ENCODE data around the gene SLC16A3.

Gene SLC16A3

DNA sequence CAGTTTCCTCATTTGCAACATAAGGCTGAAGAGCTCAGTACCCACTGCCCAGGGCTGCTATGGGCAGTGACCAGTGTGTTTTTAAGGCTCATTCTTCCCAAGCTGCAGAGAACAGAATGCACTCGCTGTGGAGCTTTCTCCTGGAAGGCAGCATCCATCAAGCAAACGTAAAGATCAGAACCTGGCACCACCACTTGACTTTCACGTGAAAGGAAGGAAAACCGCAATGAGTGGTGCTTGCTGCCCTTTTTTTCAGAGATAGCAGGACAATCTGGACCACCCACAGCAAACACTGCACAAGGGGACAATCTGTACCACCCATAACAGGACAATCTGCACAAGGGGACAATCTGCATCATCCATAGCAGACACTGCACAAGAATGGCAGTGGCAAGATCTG is 33.5 kb downstream of the SLC16A3 start:
- Histone ChIP-seq H3K9me2 (replicated peaks; ENCODE audit: insufficient read depth, low read length) (no peaks in the 10 kb centered on the region), H3K27ac (ENCODE audit: low read length) (no peak overlapping the region), H3K36me3 (replicated peaks; ENCODE audit: insufficient read depth, low read length) (peaks cover 14% of the 10 kb centered on the region), H4K20me1 (ENCODE audit: insufficient read depth, low read length) (no peaks in the 10 kb centered on the region), H3K4me1 (ENCODE audit: low read length) (no peaks in the 10 kb centered on the region), H3K4me3 (ENCODE audit: low read length) (no peak overlapping the region), H3K9ac (ENCODE audit: low read length) (no peak overlapping the region), H3K79me2 (ENCODE audit: low read length) (peaks cover 86% of the 10 kb centered on the region), H3K27me3 (replicated peaks; ENCODE audit: insufficient read depth, low read length) (no peaks in the 10 kb centered on the region), H3K4me2 (ENCODE audit: low read depth, low read length) (no peak overlapping the region), H2AFZ (ENCODE audit: low read length) (no peak overlapping the region), H3K9me3 (replicated peaks; ENCODE audit: insufficient read depth, low read length) (no peaks in the 10 kb centered on the region), H3F3A (ENCODE audit: insufficient read depth, low read length) (no peaks in the 10 kb centered on the region)
- TF ChIP-seq, protein P1, sequence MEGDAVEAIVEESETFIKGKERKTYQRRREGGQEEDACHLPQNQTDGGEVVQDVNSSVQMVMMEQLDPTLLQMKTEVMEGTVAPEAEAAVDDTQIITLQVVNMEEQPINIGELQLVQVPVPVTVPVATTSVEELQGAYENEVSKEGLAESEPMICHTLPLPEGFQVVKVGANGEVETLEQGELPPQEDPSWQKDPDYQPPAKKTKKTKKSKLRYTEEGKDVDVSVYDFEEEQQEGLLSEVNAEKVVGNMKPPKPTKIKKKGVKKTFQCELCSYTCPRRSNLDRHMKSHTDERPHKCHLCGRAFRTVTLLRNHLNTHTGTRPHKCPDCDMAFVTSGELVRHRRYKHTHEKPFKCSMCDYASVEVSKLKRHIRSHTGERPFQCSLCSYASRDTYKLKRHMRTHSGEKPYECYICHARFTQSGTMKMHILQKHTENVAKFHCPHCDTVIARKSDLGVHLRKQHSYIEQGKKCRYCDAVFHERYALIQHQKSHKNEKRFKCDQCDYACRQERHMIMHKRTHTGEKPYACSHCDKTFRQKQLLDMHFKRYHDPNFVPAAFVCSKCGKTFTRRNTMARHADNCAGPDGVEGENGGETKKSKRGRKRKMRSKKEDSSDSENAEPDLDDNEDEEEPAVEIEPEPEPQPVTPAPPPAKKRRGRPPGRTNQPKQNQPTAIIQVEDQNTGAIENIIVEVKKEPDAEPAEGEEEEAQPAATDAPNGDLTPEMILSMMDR (IDR thresholded peaks at IDR 0.05; ENCODE audit: low read length), result no peak
- TF ChIP-seq EZH2phosphoT487 (IDR thresholded peaks at IDR 0.05; ENCODE audit: low read length) (no peak), EZH2 (optimal IDR thresholded peaks at IDR 0.05; ENCODE audit: low read depth, low read length) (no peak)
- no peak for DNase-seq

GRCh38 chr17:82263641-82264040 is 34.8 kb downstream of the SLC16A3 start:
- Histone ChIP-seq H3K27ac (ENCODE audit: low read length) (no peak overlapping the region), H3K79me2 (ENCODE audit: low read length) (peaks cover 89% of the 10 kb centered on the region), H2AFZ (ENCODE audit: low read length) (no peak overlapping the region), H3K9me2 (replicated peaks; ENCODE audit: insufficient read depth, low read length) (no peaks in the 10 kb centered on the region), H3F3A (ENCODE audit: insufficient read depth, low read length) (no peaks in the 10 kb centered on the region), H3K9me3 (replicated peaks; ENCODE audit: insufficient read depth, low read length) (no peaks in the 10 kb centered on the region), H3K27me3 (replicated peaks; ENCODE audit: insufficient read depth, low read length) (no peaks in the 10 kb centered on the region), H3K36me3 (replicated peaks; ENCODE audit: insufficient read depth, low read length) (peaks cover 14% of the 10 kb centered on the region; the same call in 1 of the 2 replicates), H3K4me1 (ENCODE audit: low read length) (no peaks in the 10 kb centered on the region), H4K20me1 (ENCODE audit: insufficient read depth, low read length) (peaks cover 12% of the 10 kb centered on the region; the same call in 1 of the 2 replicates), H3K4me3 (ENCODE audit: low read length) (no peak overlapping the region), H3K4me2 (ENCODE audit: low read depth, low read length) (no peak overlapping the region), H3K9ac (ENCODE audit: low read length) (no peak overlapping the region)
- no peak for DNase-seq
- TF ChIP-seq EZH2phosphoT487 (IDR thresholded peaks at IDR 0.05; ENCODE audit: low read length) (no peak), EZH2 (optimal IDR thresholded peaks at IDR 0.05; ENCODE audit: low read depth, low read length) (no peak)
- TF ChIP-seq, protein P1 (IDR thresholded peaks at IDR 0.05; ENCODE audit: low read length), result no peak

- H3K4me2 ChIP-seq (ENCODE audit: low read depth, low read length), result no peak overlapping the region
- H3K27ac ChIP-seq (ENCODE audit: low read length), result no peak overlapping the region
These were observed 37.3 kb downstream of the SLC16A3 start for GRCh38 chr17:82266142-82266541.

More at GRCh38 chr17:82266142-82266541, 37.3 kb downstream of the SLC16A3 start:
- Histone ChIP-seq H3F3A (ENCODE audit: insufficient read depth, low read length) (no peaks in the 10 kb centered on the region), H3K9me2 (replicated peaks; ENCODE audit: insufficient read depth, low read length) (no peaks in the 10 kb centered on the region), H4K20me1 (ENCODE audit: insufficient read depth, low read length) (peaks cover 31% of the 10 kb centered on the region), H2AFZ (ENCODE audit: low read length) (no peak overlapping the region), H3K4me1 (ENCODE audit: low read length) (no peaks in the 10 kb centered on the region), H3K4me3 (ENCODE audit: low read length) (no peak overlapping the region), H3K36me3 (replicated peaks; ENCODE audit: insufficient read depth, low read length) (peaks cover 14% of the 10 kb centered on the region; the same call in 1 of the 2 replicates), H3K27me3 (replicated peaks; ENCODE audit: insufficient read depth, low read length) (no peaks in the 10 kb centered on the region), H3K79me2 (ENCODE audit: low read length) (peaks cover 96% of the 10 kb centered on the region), H3K9ac (ENCODE audit: low read length) (no peak overlapping the region), H3K9me3 (replicated peaks; ENCODE audit: insufficient read depth, low read length) (no peaks in the 10 kb centered on the region)
- DNase-seq, result no peak
- TF ChIP-seq EZH2phosphoT487 (IDR thresholded peaks at IDR 0.05; ENCODE audit: low read length) (no peak), EZH2 (optimal IDR thresholded peaks at IDR 0.05; ENCODE audit: low read depth, low read length) (no peak)
- TF ChIP-seq, protein P1 (IDR thresholded peaks at IDR 0.05; ENCODE audit: low read length), result no peak

Measured in MM.1S (cell line).